ENCODE results near the gene NLRP11. TPM values are rescaled to one million over a fixed set of nuclear protein-coding genes. Genes with fewer than 3 reads are reported as not detected.

Gene NLRP11
- total RNA-seq, 1 experiment from 2014 or later: not detected

DNA sequence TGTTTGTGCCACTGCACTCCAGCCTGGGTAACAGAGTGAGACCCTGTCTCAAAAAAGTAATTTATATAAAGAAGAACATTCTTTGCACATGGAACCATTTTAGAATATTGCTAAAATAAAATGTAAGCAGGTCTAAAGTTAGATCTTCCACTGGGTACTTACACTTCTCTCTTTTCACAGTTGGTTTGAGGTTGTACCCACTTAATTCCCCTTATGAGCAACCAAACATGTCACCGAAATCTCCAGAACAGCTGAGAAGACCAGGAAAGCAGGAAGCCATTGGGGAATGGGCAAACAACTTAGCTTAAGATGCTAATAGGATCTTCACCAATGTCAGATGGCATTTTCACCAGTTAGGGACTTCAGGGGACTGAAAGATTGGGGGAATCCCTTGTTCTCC, 23.4 kb upstream of the NLRP11 start:
- DNase-seq: no peak
- Mint-ChIP-seq H3K36me3 (ENCODE audit: insufficient read depth, unreplicated experiment) (no peaks in the 10 kb centered on the region), H3K4me1 (ENCODE audit: low read depth, unreplicated experiment) (no peaks in the 10 kb centered on the region), H3K27ac (ENCODE audit: unreplicated experiment) (no peak overlapping the region), H3K27me3 (ENCODE audit: unreplicated experiment) (no peaks in the 10 kb centered on the region), H3K9me3 (ENCODE audit: low read depth, unreplicated experiment) (peaks cover 5% of the 10 kb centered on the region), H3K4me3 (ENCODE audit: low read depth, unreplicated experiment) (no peak overlapping the region)
- no TSS peak for BruUV-seq (replicated peaks)
- CTCF ChIA-PET: no interaction called here
- intact Hi-C loops (cut with micrococcal nuclease; ENCODE audit: unreplicated experiment): no loop called here
- TF ChIP-seq, protein P1, sequence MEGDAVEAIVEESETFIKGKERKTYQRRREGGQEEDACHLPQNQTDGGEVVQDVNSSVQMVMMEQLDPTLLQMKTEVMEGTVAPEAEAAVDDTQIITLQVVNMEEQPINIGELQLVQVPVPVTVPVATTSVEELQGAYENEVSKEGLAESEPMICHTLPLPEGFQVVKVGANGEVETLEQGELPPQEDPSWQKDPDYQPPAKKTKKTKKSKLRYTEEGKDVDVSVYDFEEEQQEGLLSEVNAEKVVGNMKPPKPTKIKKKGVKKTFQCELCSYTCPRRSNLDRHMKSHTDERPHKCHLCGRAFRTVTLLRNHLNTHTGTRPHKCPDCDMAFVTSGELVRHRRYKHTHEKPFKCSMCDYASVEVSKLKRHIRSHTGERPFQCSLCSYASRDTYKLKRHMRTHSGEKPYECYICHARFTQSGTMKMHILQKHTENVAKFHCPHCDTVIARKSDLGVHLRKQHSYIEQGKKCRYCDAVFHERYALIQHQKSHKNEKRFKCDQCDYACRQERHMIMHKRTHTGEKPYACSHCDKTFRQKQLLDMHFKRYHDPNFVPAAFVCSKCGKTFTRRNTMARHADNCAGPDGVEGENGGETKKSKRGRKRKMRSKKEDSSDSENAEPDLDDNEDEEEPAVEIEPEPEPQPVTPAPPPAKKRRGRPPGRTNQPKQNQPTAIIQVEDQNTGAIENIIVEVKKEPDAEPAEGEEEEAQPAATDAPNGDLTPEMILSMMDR (IDR thresholded peaks at IDR 0.05; ENCODE audit: unreplicated experiment): no peak

- Mint-ChIP-seq H3K36me3 (ENCODE audit: insufficient read depth, unreplicated experiment) (no peaks in the 10 kb centered on the region), H3K27me3 (ENCODE audit: unreplicated experiment) (no peaks in the 10 kb centered on the region), H3K4me3 (ENCODE audit: low read depth, unreplicated experiment) (no peak overlapping the region), H3K4me1 (ENCODE audit: low read depth, unreplicated experiment) (no peaks in the 10 kb centered on the region), H3K9me3 (ENCODE audit: low read depth, unreplicated experiment) (peaks cover 8% of the 10 kb centered on the region), H3K27ac (ENCODE audit: unreplicated experiment) (no peak overlapping the region)
- no peak for DNase-seq
- no TSS peak for BruUV-seq (replicated peaks)
- TF ChIP-seq, protein P1 (IDR thresholded peaks at IDR 0.05; ENCODE audit: unreplicated experiment): no peak
- CTCF ChIA-PET: no interaction called here
- intact Hi-C loops (cut with micrococcal nuclease; ENCODE audit: unreplicated experiment): no loop called here
Measured at GRCh38 chr19:55838906-55839305, 7.1 kb upstream of the NLRP11 start.

DNA sequence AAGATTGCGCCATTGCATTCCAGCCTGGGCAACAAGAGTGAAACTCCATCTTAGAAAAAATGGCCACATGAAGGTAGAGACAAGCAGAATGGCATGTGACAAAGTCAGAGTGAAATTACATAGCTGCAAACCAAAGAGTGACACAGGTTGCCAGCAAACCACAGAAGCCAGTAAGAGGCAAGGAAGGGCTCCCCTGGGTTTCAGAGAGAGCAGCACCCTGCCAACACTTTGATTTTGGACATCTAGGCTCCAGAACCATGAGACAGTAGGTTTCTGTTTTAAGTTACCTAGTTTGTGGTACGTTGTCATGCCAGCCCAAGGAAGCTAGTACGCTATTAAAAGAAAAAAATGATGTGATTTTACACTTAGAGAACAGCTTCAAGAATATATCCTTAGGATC, 6.5 kb upstream of the NLRP11 start:
- BruUV-seq (replicated peaks): no TSS peak
- TF ChIP-seq, protein P1 (IDR thresholded peaks at IDR 0.05; ENCODE audit: unreplicated experiment): no peak
- no peak overlapping the region for H3K27ac Mint-ChIP-seq (ENCODE audit: unreplicated experiment)
- H3K27me3 Mint-ChIP-seq (ENCODE audit: unreplicated experiment): no peaks in the 10 kb centered on the region
- no peaks in the 10 kb centered on the region for H3K36me3 Mint-ChIP-seq (ENCODE audit: insufficient read depth, unreplicated experiment)
- DNase-seq: no peak
- peaks cover 6% of the 10 kb centered on the region for H3K9me3 Mint-ChIP-seq (ENCODE audit: low read depth, unreplicated experiment)
- intact Hi-C loops (cut with micrococcal nuclease; ENCODE audit: unreplicated experiment): no loop called here
- no peaks in the 10 kb centered on the region for H3K4me1 Mint-ChIP-seq (ENCODE audit: low read depth, unreplicated experiment)
- H3K4me3 Mint-ChIP-seq (ENCODE audit: low read depth, unreplicated experiment): no peak overlapping the region
- CTCF ChIA-PET: no interaction called here

DNA sequence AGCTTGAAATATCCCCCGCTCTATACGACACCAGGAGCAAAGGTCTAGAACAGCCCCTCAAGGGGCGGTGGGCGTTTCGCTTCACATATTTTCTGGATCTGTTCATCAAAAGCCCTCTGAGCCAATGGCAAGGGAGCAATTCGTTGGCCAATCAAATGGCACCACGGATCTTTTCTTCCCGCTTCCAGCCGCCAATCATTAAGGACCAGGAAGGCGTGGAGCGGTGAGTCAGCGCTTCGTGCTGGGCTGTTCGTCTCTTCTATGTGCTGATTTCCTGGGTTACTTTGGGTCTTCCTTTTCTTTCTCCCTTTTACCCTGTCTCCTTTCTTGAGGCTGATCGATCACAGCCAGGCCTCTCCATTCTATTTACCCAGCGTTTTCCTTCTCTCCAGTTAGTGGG, 4.5 kb upstream of the NLRP11 start, which contains the start of gene NLRP4:
TSS of gene NLRP4 (plus strand) at position 201 of the 400 bp plus-strand sequence. CDS start 15,541 bp downstream, outside the sequence.
- H3K27me3 Mint-ChIP-seq (ENCODE audit: unreplicated experiment): no peaks in the 10 kb centered on the region
- CTCF ChIA-PET: no interaction called here
- H3K4me1 Mint-ChIP-seq (ENCODE audit: low read depth, unreplicated experiment): no peaks in the 10 kb centered on the region
- no TSS peak for BruUV-seq (replicated peaks)
- H3K36me3 Mint-ChIP-seq (ENCODE audit: insufficient read depth, unreplicated experiment): no peaks in the 10 kb centered on the region
- no peak within 1 kb of the TSS for H3K4me3 Mint-ChIP-seq (ENCODE audit: low read depth, unreplicated experiment)
- TF ChIP-seq, protein P1 (IDR thresholded peaks at IDR 0.05; ENCODE audit: unreplicated experiment): no peak
- H3K9me3 Mint-ChIP-seq (ENCODE audit: low read depth, unreplicated experiment): peaks cover 2% of the 10 kb centered on the region
- intact Hi-C loops (cut with micrococcal nuclease; ENCODE audit: unreplicated experiment): no loop called here
- no peak for DNase-seq
- no peak within 1 kb of the TSS for H3K27ac Mint-ChIP-seq (ENCODE audit: unreplicated experiment)

Data from Calu3 (cell line).